Endothelial cell of umbilical vein (primary cell): ENCODE measurements around the gene EXT2. TPM values are rescaled to one million over a fixed set of nuclear protein-coding genes. Genes with fewer than 3 reads are reported as not detected.

ENCODE experiments used
- BruUV-seq: library from RNA; stranded (reverse); fragments of 400-500 nt; replicated peaks from 2 replicates; lab custom pipeline; 2021; lab: Mats Ljungman, UMichigan
- CTCF ChIA-PET: fragments of 300-600, 350-600 bp; sonication (Branson Sonifier 250); formaldehyde crosslinking; loops from one replicate; lab custom pipeline; 2021; ENCODE audit warnings: antibody characterized with exemption, inconsistent platforms; lab: Charles Lee
- POLR2A ChIA-PET: fragments of 300-600, 350-600 bp; sonication (Branson Sonifier 250); formaldehyde crosslinking; loops from one replicate; lab custom pipeline; 2021; ENCODE audit warnings: antibody characterized with exemption, inconsistent platforms; lab: Charles Lee
- DNase-seq: peaks from one replicate; pipeline ENCODE4 v3.0.0-alpha.2; 2011; ENCODE audit warnings: low read depth, low spot score
- FAIRE-seq: peaks from 2 replicates; lab custom pipeline; 2011; peaks lifted over from hg19 to GRCh38; lab: Jason Lieb, UNC
- H2AFZ ChIP-seq: 2 replicates; pipeline ENCODE4 v1.6.0; 2012; ENCODE audit warnings: low read depth, low read length, control low read depth, inconsistent platforms
- H3K27ac ChIP-seq: 2 replicates; pipeline ENCODE4 v1.5.1; 2011; ENCODE audit warnings: low read depth, mild to moderate bottlenecking, control low read depth, low read length, moderate library complexity; ENCODE audit not compliant: insufficient read depth
- H3K27me3 ChIP-seq, 2 experiments: 2 replicates each; pipeline versions ENCODE4 v1.6.0 to v1.6.1; 2011; ENCODE audit warnings: low read length in 2 of 2, mixed read lengths in 1 of 2; ENCODE audit not compliant: control insufficient read depth in 2 of 2, insufficient read depth in 2 of 2
- H3K36me3 ChIP-seq, 2 experiments: 2 replicates in 1 of 2; 3 replicates in 1 of 2; pipeline ENCODE4 v1.5.1; 2011; ENCODE audit warnings: low read length in 2 of 2, mild to moderate bottlenecking in 1 of 2, moderate library complexity in 1 of 2; ENCODE audit not compliant: control insufficient read depth in 2 of 2, insufficient read depth in 2 of 2; ENCODE audit errors: extremely low read depth in 1 of 2
- H3K4me1 ChIP-seq: 3 replicates; pipeline ENCODE4 v1.5.1; 2011; ENCODE audit warnings: mild to moderate bottlenecking, low read length; ENCODE audit not compliant: control insufficient read depth, insufficient read depth; ENCODE audit errors: extremely low read depth
- H3K4me2 ChIP-seq: 2 replicates; pipeline ENCODE4 v1.6.1; 2011; ENCODE audit warnings: low read length, control low read depth, mixed read lengths; ENCODE audit not compliant: insufficient read depth
- H3K4me3 ChIP-seq, 3 experiments: fragments of 200-600 bp in 1 of 3; sonication (generic), shearing (Covaris generic) in 1 of 3; replicated peaks in 1 of 3; 2 replicates each; pipeline ENCODE4 v1.5.1; 2011 to 2016; ENCODE audit warnings: control low read depth in 3 of 3, low read length in 3 of 3, mild to moderate bottlenecking in 2 of 3, inconsistent platforms in 1 of 3, low read depth in 1 of 3, moderate library complexity in 1 of 3; ENCODE audit not compliant: insufficient read depth in 1 of 3
- H3K79me2 ChIP-seq: 2 replicates; pipeline ENCODE4 v1.6.0; 2012; ENCODE audit warnings: low read length, inconsistent platforms; ENCODE audit not compliant: control insufficient read depth, insufficient read depth
- H3K9ac ChIP-seq: replicated peaks from 2 replicates; pipeline ENCODE3; 2011; ENCODE audit warnings: low read length, control low read depth; ENCODE audit not compliant: insufficient read depth; ENCODE audit errors: extremely low read depth
- H3K9me1 ChIP-seq: replicated peaks from 3 replicates; pipeline ENCODE4 v1.6.0; 2011; ENCODE audit warnings: mild to moderate bottlenecking, low read length; ENCODE audit not compliant: control insufficient read depth, insufficient read depth; ENCODE audit errors: extremely low read depth
- H3K9me3 ChIP-seq: replicated peaks from 2 replicates; pipeline ENCODE4 v1.5.1; 2012; ENCODE audit warnings: low read length, inconsistent platforms; ENCODE audit not compliant: control insufficient read depth, insufficient read depth
- H4K20me1 ChIP-seq: replicated peaks from 2 replicates; pipeline ENCODE3; 2011; ENCODE audit warnings: mild to moderate bottlenecking, low read length; ENCODE audit not compliant: control insufficient read depth, insufficient read depth; ENCODE audit errors: extremely low read depth
- CTCF ChIP-seq, 2 donors: IDR thresholded peaks; 1 replicate in 1 of 2; 2 replicates in 1 of 2; pipeline ENCODE4 v1.5.1; 2011; ENCODE audit warnings: low read length in 2 of 2, mild to moderate bottlenecking in 2 of 2, moderate library complexity in 2 of 2, control low read depth in 1 of 2, inconsistent platforms in 1 of 2, low read depth in 1 of 2; ENCODE audit not compliant: insufficient read depth in 1 of 2; ENCODE audit errors: extremely low read depth in 1 of 2
- EZH2 ChIP-seq: IDR thresholded peaks from 2 replicates; pipeline ENCODE4 v1.6.1; 2012; ENCODE audit warnings: borderline replicate concordance, low read depth, mild to moderate bottlenecking, moderate library complexity, low read length, inconsistent platforms; ENCODE audit not compliant: severe bottlenecking
- FOS ChIP-seq: IDR thresholded peaks from 2 replicates; pipeline ENCODE4 v1.6.1; 2011; ENCODE audit warnings: mild to moderate bottlenecking, low read length, moderate library complexity, borderline replicate concordance; ENCODE audit not compliant: insufficient read depth
- GATA2 ChIP-seq: IDR thresholded peaks from 2 replicates; pipeline ENCODE4 v1.7.0; 2011; ENCODE audit warnings: low read depth, mild to moderate bottlenecking, moderate library complexity, mixed read lengths, low read length; ENCODE audit not compliant: insufficient read length, insufficient read depth
- JUN ChIP-seq: IDR thresholded peaks from 2 replicates; pipeline ENCODE4 v1.6.1; 2011; ENCODE audit warnings: borderline replicate concordance, low read depth; ENCODE audit not compliant: insufficient read length, insufficient read depth
- MAX ChIP-seq: IDR thresholded peaks from 2 replicates; pipeline ENCODE4 v1.6.1; 2011; ENCODE audit not compliant: insufficient read depth, insufficient read length
- MYC ChIP-seq: IDR thresholded peaks from one replicate; pipeline ENCODE4 v1.6.1; 2011; ENCODE audit warnings: mild to moderate bottlenecking, low read depth, low read length
- POLR2A ChIP-seq: IDR thresholded peaks from 2 replicates; pipeline ENCODE4 v1.6.1; 2012; ENCODE audit warnings: low read depth, mild to moderate bottlenecking, control low read depth, low read length
- POLR2AphosphoS5 ChIP-seq: IDR thresholded peaks from 2 replicates; pipeline ENCODE4 v1.6.1; 2012; ENCODE audit warnings: low read depth, mild to moderate bottlenecking, control low read depth, low read length, moderate library complexity; ENCODE audit not compliant: insufficient read depth
- dilution Hi-C: fragments of 300-500 bp; cut with MboI; formaldehyde crosslinking; loops from one replicate; pipeline ENCODE4 v1.15.0; 2019; ENCODE audit warnings: low sequenced_read_pairs; ENCODE audit not compliant: extremely low pct_ligation_motif_present
- intact Hi-C: fragments of 100-400 bp; cut with micrococcal nuclease; formaldehyde crosslinking; loops from one replicate; pipeline ENCODE4 v1.10.0; 2022
- polyA plus RNA-seq, 4 experiments: library from polyadenylated mRNA; depleted of rRNA in 3 of 4; stranded (reverse) in 3 of 4; unstranded in 1 of 4; fragments of >200 nt; gene quantifications; 2 replicates each; pipeline versions ENCODE4 v1.2.1 to v1.2.3, GENCODE V29; 2011 to 2012; ENCODE audit warnings: missing spikeins in 1 of 4
- total RNA-seq: library from RNA; stranded (reverse); gene quantifications from 2 replicates; pipeline ENCODE4 v1.2.3, GENCODE V29; 2021

Gene EXT2
- total and polyA plus RNA-seq, 2 donors (not counting 3 experiments of a cell fraction or from before 2014, with no cell fraction given): 50.9 to 60.3 TPM

DNA sequence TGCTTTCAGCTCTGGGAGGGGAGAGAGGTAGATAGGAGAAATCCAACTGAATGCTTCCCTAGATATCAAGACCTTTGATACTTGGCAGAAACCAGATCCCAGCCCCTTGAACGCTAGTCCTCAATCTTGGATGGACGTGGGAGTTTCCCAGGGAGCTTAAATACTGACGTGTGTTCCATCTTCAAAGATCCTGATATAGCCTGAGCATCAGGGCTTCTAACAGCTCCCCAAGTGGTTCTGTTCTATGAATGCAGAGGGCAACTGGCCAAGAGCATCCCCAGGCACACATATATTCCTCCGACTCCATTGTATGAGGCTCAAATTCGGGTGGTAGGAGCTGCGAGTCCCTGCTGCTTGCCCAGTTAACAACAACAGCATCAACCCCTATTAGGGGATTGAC is 38.1 kb upstream of the EXT2 start:
- peaks cover 6 to 11% of the 10 kb centered on the region in 2 experiments for H3K27me3 ChIP-seq
- H3K9me1 ChIP-seq: no peaks in the 10 kb centered on the region
- H3K79me2 ChIP-seq: no peaks in the 10 kb centered on the region
- H4K20me1 ChIP-seq: no peaks in the 10 kb centered on the region
- H3K4me3 ChIP-seq: no peak overlapping the region
- no peak overlapping the region for H3K4me2 ChIP-seq
- no peak for FAIRE-seq
- H3K9ac ChIP-seq: no peak overlapping the region
- ChIA-PET POLR2A (no interaction called here), CTCF (interaction anchor here (1.1 to 2.2 kb wide), 5 partner anchors 9 to 728 kb away, joined by 3 to 11 read pairs (median 6); partner anchors contain the start of gene ACCS)
- no peaks in the 10 kb centered on the region for H3K36me3 ChIP-seq
- BruUV-seq: no TSS peak
- TF ChIP-seq POLR2AphosphoS5: no peak
- TF ChIP-seq POLR2A: no peak
- no peak for TF ChIP-seq EZH2
- TF ChIP-seq MYC: no peak
- no peak for TF ChIP-seq FOS
- TF ChIP-seq CTCF (IDR thresholded peaks at IDR 0.05; ENCODE audit: extremely low read depth in 1 of 2, insufficient read depth in 1 of 2, low read depth in 1 of 2, low read length in 2 of 2): no peak
- TF ChIP-seq MAX: no peak
- no peak for TF ChIP-seq JUN
- TF ChIP-seq GATA2: no peak
- H2AFZ ChIP-seq: no peak overlapping the region
- intact Hi-C loops (no loop called here), dilution Hi-C loops (no loop called here)
- no peaks in the 10 kb centered on the region for H3K4me1 ChIP-seq
- no peak for DNase-seq
- H3K9me3 ChIP-seq: no peaks in the 10 kb centered on the region
- no peak overlapping the region for H3K27ac ChIP-seq
